Measurements from ENCODE around the gene SFTA2. TPM values are rescaled to one million over a fixed set of nuclear protein-coding genes. Genes with fewer than 3 reads are reported as not detected.

The SFTA2 gene
- total RNA-seq, 1 donor from 2014 or later: not detected

Small RNA genes within 50 kb of the gene (microRNA-seq; reads per million reads assigned to microRNA genes)
- 0.48 reads per million for gene MIR4640

Other genes with a start within 250 kb of the SFTA2 start
- gene PPP1R18, start 245.5 kb downstream of the SFTA2 start, total RNA-seq: 89.3 and 103 TPM in 2 replicates
- 2.9 and 4.5 TPM in 2 replicates for gene NRM, start 241.2 kb downstream of the SFTA2 start, total RNA-seq
- 8.0 and 8.2 TPM in 2 replicates for gene MDC1, start 214.9 kb downstream of the SFTA2 start, total RNA-seq
- 562 and 698 TPM in 2 replicates for gene TUBB, start 211.8 kb downstream of the SFTA2 start, total RNA-seq
- 168 and 175 TPM in 2 replicates for gene FLOT1, start 189.5 kb downstream of the SFTA2 start, total RNA-seq
- gene IER3, start 187.6 kb downstream of the SFTA2 start, total RNA-seq: 45.8 and 55.5 TPM in 2 replicates
- gene DDR1, start 47.7 kb downstream of the SFTA2 start, total RNA-seq: 88.6 and 89.0 TPM in 2 replicates
- gene GTF2H4, start 24.0 kb downstream of the SFTA2 start, total RNA-seq: 5.5 and 7.3 TPM in 2 replicates
- gene VARS2, start 17.9 kb downstream of the SFTA2 start, total RNA-seq: 21.3 and 21.7 TPM in 2 replicates
- gene MUCL3, start 8.8 kb upstream of the SFTA2 start, total RNA-seq: not detected in 2 replicates
- gene MUC21, start 51.5 kb upstream of the SFTA2 start, total RNA-seq: not detected in 2 replicates
- not detected in 2 replicates for gene MUC22, start 78.3 kb upstream of the SFTA2 start, total RNA-seq
- 1.2 and 2.4 TPM in 2 replicates for gene C6orf15, start 180.4 kb upstream of the SFTA2 start, total RNA-seq
- 0.21 and 0.29 TPM in 2 replicates for gene PSORS1C1, start 182.6 kb upstream of the SFTA2 start, total RNA-seq
- 0.16 TPM in 1 of 2 replicates, not detected in the other for gene CDSN, start 188.3 kb upstream of the SFTA2 start, total RNA-seq
- not detected in 2 replicates for gene PSORS1C2, start 206.9 kb upstream of the SFTA2 start, total RNA-seq
- gene CCHCR1, start 225.6 kb upstream of the SFTA2 start, total RNA-seq: 11.9 and 19.8 TPM in 2 replicates
- 2.8 and 4.0 TPM in 2 replicates for gene TCF19, start 226.4 kb upstream of the SFTA2 start, total RNA-seq
- 1.4 and 2.5 TPM in 2 replicates for gene POU5F1, start 238.5 kb upstream of the SFTA2 start, total RNA-seq